ENCODE data around the gene KSR2.
A peak's percentile ranks its signal among the peaks of the same experiment; 100 is the strongest.

Gene KSR2

DNA sequence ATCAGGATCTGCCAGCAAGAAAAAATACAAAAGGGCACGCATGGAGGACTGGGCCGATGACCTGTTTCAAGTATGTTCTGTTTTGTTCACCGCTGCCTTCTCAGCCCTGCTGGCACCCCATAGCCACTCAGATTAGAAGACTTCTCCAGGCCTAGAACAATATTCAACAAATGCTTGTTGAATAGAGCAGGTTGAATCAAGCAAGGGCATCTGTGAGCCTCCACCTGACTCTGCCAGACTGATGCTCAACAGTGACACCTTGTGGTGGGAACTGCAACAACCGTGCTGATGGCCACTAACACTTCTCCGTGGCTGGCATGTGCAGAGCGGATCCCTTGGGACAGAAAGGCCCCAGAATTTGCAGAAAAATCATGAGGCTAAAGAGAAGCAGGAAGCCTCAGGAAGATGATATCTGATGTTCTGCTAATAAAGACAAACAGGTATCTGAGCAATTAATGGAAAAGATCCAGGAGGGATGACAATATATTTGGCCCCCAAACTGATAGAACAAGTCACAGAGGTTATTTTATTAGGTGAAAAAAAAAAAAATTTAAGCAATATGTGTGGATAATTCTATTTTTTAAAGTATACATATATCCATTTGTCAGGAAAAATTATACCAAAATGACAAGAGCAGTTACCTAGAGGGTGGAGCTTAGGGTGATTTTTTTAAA is 114.3 kb downstream of the KSR2 start:
- Histone ChIP-seq H3K4me2 (ENCODE audit: low read length) (no peak overlapping the region), H3K9ac (ENCODE audit: low read depth, low read length) (no peak overlapping the region), H3K9me3 (replicated peaks; ENCODE audit: low read length) (peaks cover 3% of the 10 kb centered on the region), H3K36me3 (ENCODE audit: insufficient read depth, low read length) (no peaks in the 10 kb centered on the region), H3K4me3 (ENCODE audit: low read length) (no peak overlapping the region), H3K4me1 (ENCODE audit: control insufficient read depth, insufficient read depth, low read length) (no peaks in the 10 kb centered on the region), H3K27me3 (ENCODE audit: control insufficient read depth, insufficient read depth, low read length) (peaks cover 3% of the 10 kb centered on the region)

DNA sequence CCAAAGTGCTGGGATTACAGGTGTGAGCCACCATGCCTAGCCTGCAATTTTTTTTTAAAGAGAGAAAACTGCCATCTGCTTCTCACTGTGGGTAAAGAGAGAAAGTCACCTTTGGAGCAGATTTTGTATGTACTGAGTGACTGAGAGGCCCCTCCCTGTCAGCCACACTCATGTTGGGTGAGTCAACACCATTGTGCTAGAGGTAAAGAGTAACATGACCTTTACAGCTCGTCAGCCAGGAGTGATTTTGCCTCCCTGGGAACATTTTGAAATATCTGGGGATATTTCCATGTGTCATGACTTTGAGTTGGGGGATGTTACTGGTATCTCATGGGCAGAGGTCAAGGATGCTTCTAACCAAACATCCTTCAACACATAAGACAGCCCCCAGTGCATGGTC is 115.2 kb downstream of the KSR2 start:
- no peaks in the 10 kb centered on the region for H3K4me1 ChIP-seq (ENCODE audit: control insufficient read depth, insufficient read depth, low read length)
- no peak overlapping the region for H3K9ac ChIP-seq (ENCODE audit: low read depth, low read length)
- H3K9me3 ChIP-seq (replicated peaks; ENCODE audit: low read length), result peaks cover 3% of the 10 kb centered on the region
- H3K36me3 ChIP-seq (ENCODE audit: insufficient read depth, low read length), result no peaks in the 10 kb centered on the region
- H3K4me3 ChIP-seq (ENCODE audit: low read length), result no peak overlapping the region
- H3K27me3 ChIP-seq (ENCODE audit: control insufficient read depth, insufficient read depth, low read length), result peaks cover 6% of the 10 kb centered on the region
- H3K4me2 ChIP-seq (ENCODE audit: low read length), result no peak overlapping the region

DNA sequence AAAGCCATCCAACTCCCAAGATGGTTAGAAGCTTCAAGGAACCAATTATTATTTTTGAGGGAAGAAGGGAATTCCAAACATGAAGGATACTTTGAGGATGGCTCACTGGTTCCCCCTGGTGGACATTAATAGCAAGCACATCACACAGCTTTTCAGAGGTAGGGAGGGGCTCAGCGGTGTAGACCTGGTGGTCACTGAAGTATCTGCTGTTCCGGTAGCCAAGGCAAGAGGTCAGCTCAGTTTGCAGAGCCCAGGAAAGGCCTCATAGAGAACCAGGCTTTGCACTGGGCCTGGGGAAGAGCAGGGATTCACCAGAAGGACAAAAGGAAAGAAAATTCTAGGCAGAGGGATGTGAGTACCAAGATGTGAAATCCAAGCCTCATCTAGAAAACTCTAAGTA is 118.7 kb downstream of the KSR2 start:
- no peak overlapping the region for H3K9ac ChIP-seq (ENCODE audit: low read depth, low read length)
- H3K36me3 ChIP-seq (ENCODE audit: insufficient read depth, low read length), result no peaks in the 10 kb centered on the region
- H3K4me3 ChIP-seq (ENCODE audit: low read length), result no peak overlapping the region
- H3K27me3 ChIP-seq (ENCODE audit: control insufficient read depth, insufficient read depth, low read length), result peaks cover 18% of the 10 kb centered on the region
- H3K4me2 ChIP-seq (ENCODE audit: low read length), result no peak overlapping the region
- H3K4me1 ChIP-seq (ENCODE audit: control insufficient read depth, insufficient read depth, low read length), result no peaks in the 10 kb centered on the region
- peaks cover 3% of the 10 kb centered on the region for H3K9me3 ChIP-seq (replicated peaks; ENCODE audit: low read length)

- H3K27me3 ChIP-seq (ENCODE audit: control insufficient read depth, insufficient read depth, low read length), result peaks cover 22% of the 10 kb centered on the region
- H3K36me3 ChIP-seq (ENCODE audit: insufficient read depth, low read length), result no peaks in the 10 kb centered on the region
- H3K4me3 ChIP-seq (ENCODE audit: low read length), result no peak overlapping the region
- no peaks in the 10 kb centered on the region for H3K9me3 ChIP-seq (replicated peaks; ENCODE audit: low read length)
- no peak overlapping the region for H3K9ac ChIP-seq (ENCODE audit: low read depth, low read length)
- no peak overlapping the region for H3K4me2 ChIP-seq (ENCODE audit: low read length)
- H3K4me1 ChIP-seq (ENCODE audit: control insufficient read depth, insufficient read depth, low read length), result no peaks in the 10 kb centered on the region
These were observed 121.4 kb downstream of the KSR2 start for GRCh38 chr12:117847371-117847770.

GRCh38 chr12:117845271-117845904 is 123.4 kb downstream of the KSR2 start:
- Histone ChIP-seq H3K9me3 (replicated peaks; ENCODE audit: low read length) (no peaks in the 10 kb centered on the region), H3K27me3 (ENCODE audit: control insufficient read depth, insufficient read depth, low read length) (peaks cover 22% of the 10 kb centered on the region), H3K4me2 (ENCODE audit: low read length) (no peak overlapping the region), H3K4me1 (ENCODE audit: control insufficient read depth, insufficient read depth, low read length) (no peaks in the 10 kb centered on the region), H3K4me3 (ENCODE audit: low read length) (no peak overlapping the region), H3K9ac (ENCODE audit: low read depth, low read length) (no peak overlapping the region), H3K36me3 (ENCODE audit: insufficient read depth, low read length) (no peaks in the 10 kb centered on the region)

GRCh38 chr12:117844114-117844830 is 124.5 kb downstream of the KSR2 start:
- Histone ChIP-seq H3K4me2 (ENCODE audit: low read length) (no peak overlapping the region), H3K36me3 (ENCODE audit: insufficient read depth, low read length) (no peaks in the 10 kb centered on the region), H3K27me3 (ENCODE audit: control insufficient read depth, insufficient read depth, low read length) (peaks cover 18% of the 10 kb centered on the region), H3K9ac (ENCODE audit: low read depth, low read length) (no peak overlapping the region), H3K9me3 (replicated peaks; ENCODE audit: low read length) (no peaks in the 10 kb centered on the region), H3K4me1 (ENCODE audit: control insufficient read depth, insufficient read depth, low read length) (no peaks in the 10 kb centered on the region), H3K4me3 (ENCODE audit: low read length) (no peak overlapping the region)

DNA sequence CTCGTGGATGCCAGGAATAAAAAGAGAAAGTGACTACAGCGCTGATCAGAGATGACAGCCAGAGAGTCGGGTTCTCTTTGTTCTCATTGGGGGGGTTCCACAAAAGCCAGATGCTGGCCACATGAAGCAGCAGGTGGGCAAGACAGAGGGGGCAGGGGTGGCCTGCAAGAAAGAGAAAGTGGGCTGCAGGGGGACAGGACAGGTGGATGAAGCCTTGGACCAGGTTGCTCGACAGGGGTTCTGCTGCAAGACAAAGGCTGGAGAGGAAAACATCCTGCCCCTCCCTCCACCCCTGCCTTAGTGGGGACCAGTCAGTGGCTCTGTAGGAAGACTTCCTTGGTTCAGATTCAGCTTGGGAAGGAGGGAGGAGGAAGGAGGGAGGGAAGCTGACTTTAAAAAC is 126.2 kb downstream of the KSR2 start:
- H3K9me3 ChIP-seq (replicated peaks; ENCODE audit: low read length), result no peaks in the 10 kb centered on the region
- no peak overlapping the region for H3K4me3 ChIP-seq (ENCODE audit: low read length)
- H3K4me2 ChIP-seq (ENCODE audit: low read length), result no peak overlapping the region
- H3K9ac ChIP-seq (ENCODE audit: low read depth, low read length), result no peak overlapping the region
- H3K27me3 ChIP-seq (ENCODE audit: control insufficient read depth, insufficient read depth, low read length), result peaks cover 10% of the 10 kb centered on the region
- no peaks in the 10 kb centered on the region for H3K4me1 ChIP-seq (ENCODE audit: control insufficient read depth, insufficient read depth, low read length)
- no peaks in the 10 kb centered on the region for H3K36me3 ChIP-seq (ENCODE audit: insufficient read depth, low read length)

- no peaks in the 10 kb centered on the region for H3K9me3 ChIP-seq (replicated peaks; ENCODE audit: low read length)
These were observed 126.6 kb downstream of the KSR2 start for GRCh38 chr12:117842220-117842619.

GRCh38 chr12:117837737-117838050 is 131.1 kb downstream of the KSR2 start:
- Histone ChIP-seq H3K27me3 (ENCODE audit: control insufficient read depth, insufficient read depth, low read length) (peaks cover 5% of the 10 kb centered on the region), H3K9ac (ENCODE audit: low read depth, low read length) (no peak overlapping the region), H3K4me1 (ENCODE audit: control insufficient read depth, insufficient read depth, low read length) (peaks cover 7% of the 10 kb centered on the region), H3K4me2 (ENCODE audit: low read length) (no peak overlapping the region), H3K9me3 (replicated peaks; ENCODE audit: low read length) (no peaks in the 10 kb centered on the region), H3K4me3 (ENCODE audit: low read length) (no peak overlapping the region), H3K36me3 (ENCODE audit: insufficient read depth, low read length) (no peaks in the 10 kb centered on the region)

More at GRCh38 chr12:117842220-117842619, 126.6 kb downstream of the KSR2 start:
- Histone ChIP-seq H3K4me2 (ENCODE audit: low read length) (no peak overlapping the region), H3K36me3 (ENCODE audit: insufficient read depth, low read length) (no peaks in the 10 kb centered on the region), H3K9ac (ENCODE audit: low read depth, low read length) (no peak overlapping the region), H3K27me3 (ENCODE audit: control insufficient read depth, insufficient read depth, low read length) (peaks cover 10% of the 10 kb centered on the region), H3K4me1 (ENCODE audit: control insufficient read depth, insufficient read depth, low read length) (no peaks in the 10 kb centered on the region), H3K4me3 (ENCODE audit: low read length) (no peak overlapping the region)

DNA sequence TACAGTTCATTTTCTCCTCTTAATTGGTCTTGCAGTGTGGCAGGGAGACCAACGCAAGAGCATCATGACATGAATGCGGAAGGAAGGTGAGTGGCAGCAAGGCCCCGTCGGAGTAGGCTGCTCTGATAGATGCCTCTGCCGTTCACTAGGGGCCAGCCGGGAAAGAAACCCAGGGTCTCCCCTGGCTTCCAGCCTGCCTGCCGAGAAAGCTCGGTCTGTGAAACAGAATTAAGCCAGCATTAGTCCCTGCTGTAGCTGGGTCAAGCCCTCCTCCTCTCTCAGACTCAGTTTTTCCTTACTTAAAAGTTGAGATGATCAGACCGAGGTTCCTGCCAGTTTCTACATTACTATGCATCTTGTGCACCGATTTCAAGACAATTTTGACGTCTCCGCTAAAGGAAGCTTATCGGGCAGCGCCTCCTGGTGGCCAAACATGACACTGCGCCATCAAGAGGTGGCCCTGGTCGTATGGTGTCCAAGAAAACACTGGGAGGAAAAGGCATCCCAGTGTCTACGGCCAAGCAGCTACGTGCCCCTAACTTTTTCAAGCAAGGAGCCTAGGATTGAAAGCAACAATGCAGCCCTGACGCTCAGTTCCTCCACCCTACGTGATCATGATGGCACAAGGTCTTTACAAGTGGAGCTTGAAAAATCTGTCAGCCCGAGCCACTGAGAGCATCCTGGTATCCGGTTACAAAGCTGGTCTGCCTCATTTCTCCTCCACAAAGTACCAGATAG is 131.6 kb downstream of the KSR2 start:
- Histone ChIP-seq H3K36me3 (ENCODE audit: insufficient read depth, low read length) (no peaks in the 10 kb centered on the region), H3K9ac (ENCODE audit: low read depth, low read length) (no peak overlapping the region), H3K27me3 (ENCODE audit: control insufficient read depth, insufficient read depth, low read length) (peaks cover 5% of the 10 kb centered on the region), H3K9me3 (replicated peaks; ENCODE audit: low read length) (no peaks in the 10 kb centered on the region), H3K4me1 (ENCODE audit: control insufficient read depth, insufficient read depth, low read length) (peaks cover 13% of the 10 kb centered on the region), H3K4me3 (ENCODE audit: low read length) (no peak overlapping the region), H3K4me2 (ENCODE audit: low read length) (peak overlapping the region; percentile 51)

GRCh38 chr12:117836476-117836875 is 132.3 kb downstream of the KSR2 start:
- no peak overlapping the region for H3K4me2 ChIP-seq (ENCODE audit: low read length)
- H3K4me3 ChIP-seq (ENCODE audit: low read length), result no peak overlapping the region
- peaks cover 14% of the 10 kb centered on the region for H3K4me1 ChIP-seq (ENCODE audit: control insufficient read depth, insufficient read depth, low read length)
- H3K27me3 ChIP-seq (ENCODE audit: control insufficient read depth, insufficient read depth, low read length), result peaks cover 5% of the 10 kb centered on the region
- no peak overlapping the region for H3K9ac ChIP-seq (ENCODE audit: low read depth, low read length)
- no peaks in the 10 kb centered on the region for H3K36me3 ChIP-seq (ENCODE audit: insufficient read depth, low read length)
- no peaks in the 10 kb centered on the region for H3K9me3 ChIP-seq (replicated peaks; ENCODE audit: low read length)
